ENCODE measurements around the gene BBS2. TPM values are rescaled to one million over a fixed set of nuclear protein-coding genes. Genes with fewer than 3 reads are reported as not detected.

Gene BBS2
- total RNA-seq, 2 donors from 2014 or later = 35.3 to 52.6 TPM

- Histone ChIP-seq H3K27ac (ENCODE audit: low read depth, low read length) (no peak overlapping the region), H3K4me3 (ENCODE audit: low read length) (no peak overlapping the region), H3K4me1 (ENCODE audit: control insufficient read depth, insufficient read depth, low read length) (no peaks in the 10 kb centered on the region), H3K27me3 (ENCODE audit: control insufficient read depth, insufficient read depth, low read length, poor library complexity, severe bottlenecking) (no peaks in the 10 kb centered on the region), H3K9me3 (ENCODE audit: control insufficient read depth, low read length) (no peaks in the 10 kb centered on the region), H3K9ac (ENCODE audit: extremely low read depth, low read length, poor library complexity, severe bottlenecking) (no peak overlapping the region), H3K36me3 (ENCODE audit: control insufficient read depth, insufficient read depth, low read length) (peaks cover 4% of the 10 kb centered on the region)
- no peak for TF ChIP-seq CTCF (conservative IDR thresholded peaks at IDR 0.05)
- Mint-ChIP-seq H3K27me3 (ENCODE audit: insufficient read depth) (peaks cover 6% of the 10 kb centered on the region), H3K36me3 (ENCODE audit: low read depth) (no peaks in the 10 kb centered on the region), H3K27ac (no peak overlapping the region), H3K4me3 (peak overlapping the region; percentile 78), H3K4me1 (peaks cover 11% of the 10 kb centered on the region), H3K9me3 (no peaks in the 10 kb centered on the region)
- WGBS, 2 experiments (ENCODE audit: insufficient coverage in 1 of 2, insufficient read length in 1 of 2) = 94 to 100% methylated on average over 4 to 6 of the region's 7 CpGs
- DNase-seq = no peak
Measured at GRCh38 chr16:56518425-56518824, 1.4 kb downstream of the BBS2 start.

GRCh38 chr16:56517206-56517605 lies 2.6 kb downstream of the BBS2 start:
- Histone ChIP-seq H3K27ac (ENCODE audit: low read depth, low read length) (no peak overlapping the region), H3K27me3 (ENCODE audit: control insufficient read depth, insufficient read depth, low read length, poor library complexity, severe bottlenecking) (no peaks in the 10 kb centered on the region), H3K36me3 (ENCODE audit: control insufficient read depth, insufficient read depth, low read length) (peaks cover 16% of the 10 kb centered on the region), H3K4me1 (ENCODE audit: control insufficient read depth, insufficient read depth, low read length) (no peaks in the 10 kb centered on the region), H3K9me3 (ENCODE audit: control insufficient read depth, low read length) (peaks cover 8% of the 10 kb centered on the region), H3K4me3 (ENCODE audit: low read length) (no peak overlapping the region), H3K9ac (ENCODE audit: extremely low read depth, low read length, poor library complexity, severe bottlenecking) (no peak overlapping the region)
- WGBS, 2 experiments (ENCODE audit: insufficient coverage in 1 of 2, insufficient read length in 1 of 2) = 92 to 100% methylated on average over 2 of the region's 2 CpGs
- H3K27me3 Mint-ChIP-seq (ENCODE audit: insufficient read depth) = peaks cover 2% of the 10 kb centered on the region
- H3K9me3 Mint-ChIP-seq = peaks cover 3% of the 10 kb centered on the region
- no peak for TF ChIP-seq CTCF (conservative IDR thresholded peaks at IDR 0.05)
- no peak overlapping the region for H3K4me3 Mint-ChIP-seq
- no peak for DNase-seq
- H3K27ac Mint-ChIP-seq = no peak overlapping the region
- peaks cover 3% of the 10 kb centered on the region for H3K36me3 Mint-ChIP-seq (ENCODE audit: low read depth)
- H3K4me1 Mint-ChIP-seq = peaks cover 11% of the 10 kb centered on the region

GRCh38 chr16:56515665-56516064 lies 4.2 kb downstream of the BBS2 start:
- H3K27me3 ChIP-seq (ENCODE audit: control insufficient read depth, insufficient read depth, low read length, poor library complexity, severe bottlenecking) = no peaks in the 10 kb centered on the region
- no peak overlapping the region for H3K4me3 ChIP-seq (ENCODE audit: low read length)
- peaks cover 26% of the 10 kb centered on the region for H3K36me3 ChIP-seq (ENCODE audit: control insufficient read depth, insufficient read depth, low read length)
- H3K4me1 Mint-ChIP-seq = peaks cover 11% of the 10 kb centered on the region
- WGBS, 2 experiments (ENCODE audit: insufficient coverage in 1 of 2, insufficient read length in 1 of 2) = 90 to 97% methylated on average over 5 to 6 of the region's 6 CpGs
- no peaks in the 10 kb centered on the region for H3K27me3 Mint-ChIP-seq (ENCODE audit: insufficient read depth)
- H3K4me1 ChIP-seq (ENCODE audit: control insufficient read depth, insufficient read depth, low read length) = no peaks in the 10 kb centered on the region
- peaks cover 6% of the 10 kb centered on the region for H3K9me3 Mint-ChIP-seq
- no peak overlapping the region for H3K27ac ChIP-seq (ENCODE audit: low read depth, low read length)
- no peak for TF ChIP-seq CTCF (conservative IDR thresholded peaks at IDR 0.05)
- DNase-seq = no peak
- no peak overlapping the region for H3K9ac ChIP-seq (ENCODE audit: extremely low read depth, low read length, poor library complexity, severe bottlenecking)
- H3K27ac Mint-ChIP-seq = no peak overlapping the region
- peaks cover 13% of the 10 kb centered on the region for H3K36me3 Mint-ChIP-seq (ENCODE audit: low read depth)
- H3K4me3 Mint-ChIP-seq = no peak overlapping the region
- peaks cover 8% of the 10 kb centered on the region for H3K9me3 ChIP-seq (ENCODE audit: control insufficient read depth, low read length)
